IPS-18a (cell line): ENCODE results near the gene ZFYVE28.
"Not testable (repeated sequence)": the region's sequence is repeated elsewhere in the genome, so short reads cannot be mapped to it uniquely, and the experiment has no call there.

ENCODE experiments used
- H3K27ac ChIP-seq: one replicate; pipeline ENCODE4 v1.5.1; 2013; ENCODE audit warnings: low read length
- H3K27me3 ChIP-seq: one replicate; pipeline ENCODE4 v1.6.1; 2013; ENCODE audit warnings: mild to moderate bottlenecking, low read length; ENCODE audit not compliant: control insufficient read depth, insufficient read depth
- H3K36me3 ChIP-seq: one replicate; pipeline ENCODE4 v1.6.1; 2013; ENCODE audit warnings: low read depth, low read length; ENCODE audit not compliant: control insufficient read depth
- H3K4me1 ChIP-seq: one replicate; pipeline ENCODE4 v1.6.1; 2013; ENCODE audit warnings: low read depth, low read length; ENCODE audit not compliant: control insufficient read depth
- H3K4me3 ChIP-seq: one replicate; pipeline ENCODE4 v1.5.1; 2013; ENCODE audit warnings: low read length
- H3K9ac ChIP-seq: one replicate; pipeline ENCODE4 v1.6.1; 2013; ENCODE audit warnings: mild to moderate bottlenecking, low read length, moderate library complexity
- H3K9me3 ChIP-seq: one replicate; pipeline ENCODE4 v1.6.1; 2013; ENCODE audit warnings: low read depth, low read length; ENCODE audit not compliant: control insufficient read depth

The ZFYVE28 gene

GRCh38 chr4:2285613-2286381 lies 132.6 kb downstream of the ZFYVE28 start:
- Histone ChIP-seq H3K36me3 (no peaks in the 10 kb centered on the region), H3K4me3 (no peak overlapping the region), H3K9me3 (no peaks in the 10 kb centered on the region), H3K27me3 (no peaks in the 10 kb centered on the region), H3K4me1 (no peaks in the 10 kb centered on the region), H3K27ac (no peak overlapping the region), H3K9ac (no peak overlapping the region)

- no peaks in the 10 kb centered on the region for H3K9me3 ChIP-seq
- H3K27me3 ChIP-seq = no peaks in the 10 kb centered on the region
- H3K4me3 ChIP-seq = no peak overlapping the region
- H3K4me1 ChIP-seq = no peaks in the 10 kb centered on the region
- H3K36me3 ChIP-seq = no peaks in the 10 kb centered on the region
- no peak overlapping the region for H3K27ac ChIP-seq
- H3K9ac ChIP-seq = no peak overlapping the region
These were observed 133.4 kb downstream of the ZFYVE28 start for GRCh38 chr4:2284934-2285612.

- no peak overlapping the region for H3K4me3 ChIP-seq
- H3K4me1 ChIP-seq = no peaks in the 10 kb centered on the region
- H3K9me3 ChIP-seq = no peaks in the 10 kb centered on the region
These were observed 134.1 kb downstream of the ZFYVE28 start for GRCh38 chr4:2284161-2284933.

GRCh38 chr4:2283199-2283711 lies 135.2 kb downstream of the ZFYVE28 start:
- no peaks in the 10 kb centered on the region for H3K9me3 ChIP-seq
- no peak overlapping the region for H3K27ac ChIP-seq
- H3K27me3 ChIP-seq = no peaks in the 10 kb centered on the region
- H3K4me1 ChIP-seq = no peaks in the 10 kb centered on the region
- H3K4me3 ChIP-seq = no peak overlapping the region
- H3K36me3 ChIP-seq = no peaks in the 10 kb centered on the region
- no peak overlapping the region for H3K9ac ChIP-seq

More at GRCh38 chr4:2284161-2284933, 134.1 kb downstream of the ZFYVE28 start:
- Histone ChIP-seq H3K9ac (no peak overlapping the region), H3K27ac (no peak overlapping the region), H3K36me3 (no peaks in the 10 kb centered on the region), H3K27me3 (no peaks in the 10 kb centered on the region)

- H3K27ac ChIP-seq = no peak overlapping the region
- H3K9me3 ChIP-seq = no peaks in the 10 kb centered on the region
- H3K36me3 ChIP-seq = no peaks in the 10 kb centered on the region
- no peak overlapping the region for H3K4me3 ChIP-seq
- no peaks in the 10 kb centered on the region for H3K4me1 ChIP-seq
- H3K9ac ChIP-seq = no peak overlapping the region
- no peaks in the 10 kb centered on the region for H3K27me3 ChIP-seq
These were observed 136.7 kb downstream of the ZFYVE28 start for GRCh38 chr4:2281575-2282343.

GRCh38 chr4:2280531-2281300 lies 137.7 kb downstream of the ZFYVE28 start:
- no peak overlapping the region for H3K27ac ChIP-seq

GRCh38 chr4:2277956-2278355 lies 140.5 kb downstream of the ZFYVE28 start:
- H3K27ac ChIP-seq = no peak overlapping the region
- H3K9ac ChIP-seq = no peak overlapping the region
- no peaks in the 10 kb centered on the region for H3K9me3 ChIP-seq
- H3K4me3 ChIP-seq = no peak overlapping the region
- no peaks in the 10 kb centered on the region for H3K4me1 ChIP-seq
- no peaks in the 10 kb centered on the region for H3K36me3 ChIP-seq
- no peaks in the 10 kb centered on the region for H3K27me3 ChIP-seq

More at GRCh38 chr4:2280531-2281300, 137.7 kb downstream of the ZFYVE28 start:
- Histone ChIP-seq H3K36me3 (no peaks in the 10 kb centered on the region), H3K27me3 (no peaks in the 10 kb centered on the region), H3K9me3 (no peaks in the 10 kb centered on the region), H3K4me3 (no peak overlapping the region), H3K4me1 (no peaks in the 10 kb centered on the region), H3K9ac (no peak overlapping the region)

- no peaks in the 10 kb centered on the region for H3K36me3 ChIP-seq
- no peaks in the 10 kb centered on the region for H3K4me1 ChIP-seq
- no peaks in the 10 kb centered on the region for H3K9me3 ChIP-seq
- no peak overlapping the region for H3K9ac ChIP-seq
- H3K4me3 ChIP-seq = no peak overlapping the region
- no peak overlapping the region for H3K27ac ChIP-seq
- H3K27me3 ChIP-seq = no peaks in the 10 kb centered on the region
These were observed 141.7 kb downstream of the ZFYVE28 start for GRCh38 chr4:2276581-2277325.

- H3K9me3 ChIP-seq = no peaks in the 10 kb centered on the region
- no peaks in the 10 kb centered on the region for H3K27me3 ChIP-seq
- H3K4me1 ChIP-seq = no peaks in the 10 kb centered on the region
- no peak overlapping the region for H3K4me3 ChIP-seq
- H3K36me3 ChIP-seq = no peaks in the 10 kb centered on the region
- no peak overlapping the region for H3K9ac ChIP-seq
- no peak overlapping the region for H3K27ac ChIP-seq
These were observed 142.7 kb downstream of the ZFYVE28 start for GRCh38 chr4:2275546-2276251.

- H3K36me3 ChIP-seq, H3K4me1 ChIP-seq, H3K9ac ChIP-seq, H3K4me3 ChIP-seq, H3K27ac ChIP-seq, H3K27me3 ChIP-seq, H3K9me3 ChIP-seq: not testable (repeated sequence)
These were observed 143.4 kb downstream of the ZFYVE28 start for GRCh38 chr4:2275044-2275397.
